ENCODE measurements around the gene ADIRF.
"Not testable (repeated sequence)": the region's sequence is repeated elsewhere in the genome, so short reads cannot be mapped to it uniquely, and the experiment has no call there.

DNA sequence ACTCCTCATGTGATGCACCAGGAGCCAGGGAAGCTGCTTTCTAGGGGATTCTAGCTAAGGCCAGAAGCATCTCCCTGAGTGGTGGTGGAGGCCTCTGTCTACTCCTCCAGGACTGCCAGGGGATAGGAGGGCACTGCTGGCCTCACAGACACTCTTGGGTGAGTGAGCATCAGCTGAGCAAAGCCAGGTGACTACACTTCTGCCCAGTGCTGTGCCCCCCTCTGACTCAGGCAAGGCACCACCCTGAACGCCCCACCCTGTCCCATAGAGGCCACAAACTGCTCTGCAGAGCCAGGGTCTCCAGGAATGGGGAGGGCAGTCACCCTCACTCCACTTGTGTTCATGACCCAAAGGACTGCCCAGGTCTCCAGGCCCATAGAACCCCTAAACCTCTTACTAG, 51.2 kb downstream of the ADIRF start:
- not testable (repeated sequence) for TF ChIP-seq ZNF274 (IDR thresholded peaks at IDR 0.05; ENCODE audit: insufficient read depth, insufficient read length); DPF2 (IDR thresholded peaks at IDR 0.05); CHD1 (IDR thresholded peaks at IDR 0.05; ENCODE audit: low read depth, low read length); ESRRA (IDR thresholded peaks at IDR 0.05; ENCODE audit: low read length); TCF12 (IDR thresholded peaks at IDR 0.05; ENCODE audit: low read depth, low read length); POU2F2 (IDR thresholded peaks at IDR 0.05; ENCODE audit: borderline replicate concordance, low read depth, low read length); RCOR1 (conservative IDR thresholded peaks at IDR 0.05; ENCODE audit: low read depth, low read length); GABPA (IDR thresholded peaks at IDR 0.05; ENCODE audit: low read depth); CBX5 (IDR thresholded peaks at IDR 0.05; ENCODE audit: low read depth); TAF1 (IDR thresholded peaks at IDR 0.05; ENCODE audit: borderline replicate concordance, low read depth, low read length); TCF3 (IDR thresholded peaks at IDR 0.05; ENCODE audit: borderline replicate concordance, insufficient read depth, low read depth, low read length)
- TF ChIP-seq, protein P1, sequence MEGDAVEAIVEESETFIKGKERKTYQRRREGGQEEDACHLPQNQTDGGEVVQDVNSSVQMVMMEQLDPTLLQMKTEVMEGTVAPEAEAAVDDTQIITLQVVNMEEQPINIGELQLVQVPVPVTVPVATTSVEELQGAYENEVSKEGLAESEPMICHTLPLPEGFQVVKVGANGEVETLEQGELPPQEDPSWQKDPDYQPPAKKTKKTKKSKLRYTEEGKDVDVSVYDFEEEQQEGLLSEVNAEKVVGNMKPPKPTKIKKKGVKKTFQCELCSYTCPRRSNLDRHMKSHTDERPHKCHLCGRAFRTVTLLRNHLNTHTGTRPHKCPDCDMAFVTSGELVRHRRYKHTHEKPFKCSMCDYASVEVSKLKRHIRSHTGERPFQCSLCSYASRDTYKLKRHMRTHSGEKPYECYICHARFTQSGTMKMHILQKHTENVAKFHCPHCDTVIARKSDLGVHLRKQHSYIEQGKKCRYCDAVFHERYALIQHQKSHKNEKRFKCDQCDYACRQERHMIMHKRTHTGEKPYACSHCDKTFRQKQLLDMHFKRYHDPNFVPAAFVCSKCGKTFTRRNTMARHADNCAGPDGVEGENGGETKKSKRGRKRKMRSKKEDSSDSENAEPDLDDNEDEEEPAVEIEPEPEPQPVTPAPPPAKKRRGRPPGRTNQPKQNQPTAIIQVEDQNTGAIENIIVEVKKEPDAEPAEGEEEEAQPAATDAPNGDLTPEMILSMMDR (IDR thresholded peaks at IDR 0.05 in 2 of 3, conservative IDR thresholded peaks at IDR 0.05 in 1 of 3; ENCODE audit: control insufficient read depth in 2 of 3, extremely low read depth in 1 of 3, insufficient read depth in 1 of 3, low read depth in 3 of 3, low read length in 3 of 3) = not testable (repeated sequence)
- TF ChIP-seq, protein P2, sequence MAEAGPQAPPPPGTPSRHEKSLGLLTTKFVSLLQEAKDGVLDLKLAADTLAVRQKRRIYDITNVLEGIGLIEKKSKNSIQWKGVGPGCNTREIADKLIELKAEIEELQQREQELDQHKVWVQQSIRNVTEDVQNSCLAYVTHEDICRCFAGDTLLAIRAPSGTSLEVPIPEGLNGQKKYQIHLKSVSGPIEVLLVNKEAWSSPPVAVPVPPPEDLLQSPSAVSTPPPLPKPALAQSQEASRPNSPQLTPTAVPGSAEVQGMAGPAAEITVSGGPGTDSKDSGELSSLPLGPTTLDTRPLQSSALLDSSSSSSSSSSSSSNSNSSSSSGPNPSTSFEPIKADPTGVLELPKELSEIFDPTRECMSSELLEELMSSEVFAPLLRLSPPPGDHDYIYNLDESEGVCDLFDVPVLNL (IDR thresholded peaks at IDR 0.05; ENCODE audit: low read depth, low read length) = not testable (repeated sequence)

Measured in GM12878 (cell line).